NCI-H2227 (cell line): Measurements from ENCODE around the gene EPB41L2.

Experiments
- DNase-seq: peaks from one replicate; lab custom pipeline; 2025; ENCODE audit not compliant: unreplicated experiment; lab: John Stamatoyannopoulos, UW

EPB41L2 gene

GRCh38 chr6:130879826-130880225, 183.2 kb downstream of the EPB41L2 start:
- DNase-seq, result no peak

DNA sequence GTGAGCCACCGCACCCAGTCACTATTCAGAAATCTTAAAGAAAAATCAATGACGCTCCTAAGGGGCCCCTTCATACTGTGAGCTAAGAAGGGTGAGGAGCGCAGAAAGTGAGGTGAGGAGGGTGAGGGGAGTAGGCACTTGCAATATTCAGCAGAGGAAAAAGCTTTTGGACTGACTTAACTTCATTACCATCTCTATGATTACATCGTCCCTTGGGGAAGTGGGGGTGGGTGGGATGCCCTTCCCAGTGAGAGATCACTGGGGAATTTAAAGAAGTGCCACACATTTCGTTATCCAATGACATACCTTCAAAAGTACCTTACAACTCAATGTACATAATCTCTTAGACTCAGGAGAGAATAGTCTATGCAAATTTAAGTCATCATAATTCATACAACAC, 189.3 kb downstream of the EPB41L2 start:
- DNase-seq, result no peak

GRCh38 chr6:130872250-130873095, 190.6 kb downstream of the EPB41L2 start:
- no peak for DNase-seq

GRCh38 chr6:130870179-130870880, 192.7 kb downstream of the EPB41L2 start:
- DNase-seq, result no peak

DNA sequence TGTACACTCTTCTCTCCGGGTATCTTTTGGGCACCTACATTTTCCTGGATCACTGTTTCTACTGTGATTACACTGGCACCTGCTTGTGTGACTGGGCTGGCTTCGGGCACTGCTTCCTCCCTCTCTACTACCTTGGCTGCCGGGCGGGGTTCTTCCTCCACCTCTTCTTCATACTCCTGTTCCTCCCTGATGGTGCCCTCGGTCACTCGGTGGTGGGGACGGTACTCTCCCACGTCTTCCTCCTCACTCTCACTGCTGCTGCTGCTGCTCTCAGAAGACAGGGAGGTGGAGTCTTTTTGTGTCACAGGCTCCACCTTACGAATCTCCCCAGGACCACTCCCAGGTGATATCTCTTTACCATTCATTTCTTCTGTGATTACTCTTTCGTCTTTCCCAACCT, 193.4 kb downstream of the EPB41L2 start:
- DNase-seq, result no peak

- no peak for DNase-seq
Observed at GRCh38 chr6:130865793-130866192, 197.3 kb downstream of the EPB41L2 start.

- DNase-seq, result no peak
Observed at GRCh38 chr6:130864344-130864743, 198.7 kb downstream of the EPB41L2 start.

DNA sequence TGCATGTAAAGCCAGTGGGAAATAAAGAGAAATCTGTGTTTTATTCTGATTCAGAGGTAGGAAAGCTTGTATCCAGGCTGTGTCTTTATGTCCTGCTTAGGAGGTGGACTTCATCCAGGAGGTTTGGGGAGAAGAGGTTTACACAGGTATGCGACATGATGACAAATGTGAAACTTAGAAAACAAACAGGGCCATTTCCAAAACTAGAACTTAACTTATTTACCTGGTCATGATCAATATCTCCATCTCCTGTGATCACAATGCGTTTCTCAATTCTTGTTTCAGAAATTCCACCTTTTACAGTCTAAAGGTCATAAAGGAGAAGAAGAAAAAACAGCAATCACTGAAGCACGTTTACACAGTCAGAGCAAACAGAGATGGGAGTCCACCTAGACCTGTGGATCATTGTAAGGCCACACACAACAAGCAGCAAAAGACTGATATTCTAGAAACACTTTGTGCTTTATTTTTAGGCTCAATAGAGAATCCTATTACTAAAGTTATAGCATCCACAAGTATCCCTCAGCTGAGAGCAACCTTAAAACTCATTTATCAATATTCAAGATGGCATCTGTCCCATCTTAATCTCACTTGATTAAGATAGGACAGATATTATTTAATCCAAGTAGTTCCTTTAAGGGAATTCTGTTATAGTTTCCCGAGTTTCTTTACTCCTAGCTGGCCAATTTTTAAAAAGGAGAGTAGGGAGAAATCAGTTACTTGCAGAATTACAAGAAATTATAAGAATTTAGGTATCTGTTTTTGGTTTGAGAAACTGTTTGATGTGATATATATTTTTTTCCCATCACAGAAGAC, 199.4 kb downstream of the EPB41L2 start:
- DNase-seq, result no peak

- no peak for DNase-seq
Observed at GRCh38 chr6:130862370-130862769, 200.7 kb downstream of the EPB41L2 start.

- DNase-seq, result no peak
Observed at GRCh38 chr6:130859161-130859867, 203.7 kb downstream of the EPB41L2 start.

- DNase-seq, result no peak
Observed at GRCh38 chr6:130858498-130859160, 204.4 kb downstream of the EPB41L2 start.

- DNase-seq, result no peak
Observed at GRCh38 chr6:130858054-130858453, 205.0 kb downstream of the EPB41L2 start.

DNA sequence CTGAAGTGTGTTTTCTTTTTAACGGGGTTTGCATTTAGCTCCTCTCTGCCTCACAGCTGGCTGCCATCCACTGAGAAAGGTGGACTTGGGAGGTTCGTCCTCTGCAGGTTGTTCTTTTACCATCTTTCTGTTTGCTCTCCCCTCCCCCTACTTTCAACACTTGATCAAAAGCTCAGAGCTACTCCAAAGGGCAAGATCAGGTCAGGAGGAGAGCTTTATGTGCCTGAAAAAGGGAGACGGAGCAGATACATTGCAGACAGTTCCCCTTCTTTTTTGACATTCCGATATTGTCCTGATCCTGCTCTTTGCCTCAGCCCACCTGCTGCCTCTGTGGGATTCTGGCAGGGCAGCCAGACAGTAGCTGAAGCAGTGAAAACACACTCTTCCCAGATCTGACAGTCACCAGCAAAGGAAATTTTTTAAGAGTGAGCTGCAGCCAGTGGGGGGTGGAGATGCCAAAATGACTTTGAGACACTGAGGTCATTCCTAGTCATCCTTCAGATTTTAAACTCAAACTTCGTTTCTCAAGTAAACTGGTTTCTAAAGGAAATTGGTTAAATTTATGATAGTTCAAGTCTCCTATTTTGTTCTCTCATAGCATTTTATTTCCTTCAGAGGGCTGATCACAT, 209.4 kb downstream of the EPB41L2 start:
- no peak for DNase-seq

DNA sequence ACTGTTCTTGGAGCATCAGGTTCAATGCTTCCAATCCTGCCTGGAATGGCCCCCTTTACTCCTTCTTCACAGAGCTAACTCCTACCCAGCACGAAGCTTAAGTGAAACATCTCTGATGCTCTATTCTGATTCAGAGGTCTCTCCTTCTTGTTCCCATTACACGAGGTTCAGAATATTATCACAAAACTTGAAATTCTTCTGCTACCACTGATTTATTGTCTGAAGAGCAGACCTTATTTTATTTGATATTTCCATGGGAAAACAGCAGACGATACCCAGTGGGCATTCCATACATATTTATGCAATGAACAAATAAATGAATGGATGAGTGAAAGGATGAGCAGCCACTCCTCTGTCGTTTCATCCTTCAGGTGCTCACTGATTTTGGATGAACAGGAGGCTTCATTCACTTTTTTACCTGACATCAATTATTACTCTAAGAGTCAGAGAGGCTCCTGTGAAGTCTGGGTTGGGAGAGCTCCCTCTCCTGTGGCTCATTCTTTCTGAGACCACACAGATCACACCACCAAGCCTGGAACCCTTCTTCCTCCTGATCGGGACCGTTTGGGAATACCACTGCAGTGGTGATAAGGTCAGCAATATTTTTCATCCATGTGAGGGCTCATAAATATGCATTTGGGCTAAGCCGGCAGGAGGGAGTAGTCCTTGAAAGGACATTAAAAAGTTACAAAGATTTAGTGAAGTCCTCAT, 210.0 kb downstream of the EPB41L2 start:
- DNase-seq, result no peak

DNA sequence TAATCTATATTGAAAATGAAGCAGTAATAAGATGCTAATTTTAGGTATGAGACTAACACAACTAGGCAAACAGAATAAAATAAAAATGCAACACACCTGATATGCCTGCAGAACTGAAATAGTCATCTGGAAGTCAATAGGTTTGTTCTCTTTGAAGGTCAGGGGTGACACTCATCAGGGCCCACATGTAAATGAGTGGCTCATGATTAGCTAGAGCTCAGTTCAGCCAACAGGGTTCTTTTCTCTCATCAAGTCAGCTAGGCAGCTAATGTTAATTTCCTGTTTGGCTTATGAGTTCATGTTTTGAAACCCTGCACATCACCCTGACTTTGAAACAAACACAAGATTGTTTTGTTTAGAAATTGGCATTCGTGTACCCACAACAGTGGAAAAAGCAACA, 212.0 kb downstream of the EPB41L2 start:
- no peak for DNase-seq

DNA sequence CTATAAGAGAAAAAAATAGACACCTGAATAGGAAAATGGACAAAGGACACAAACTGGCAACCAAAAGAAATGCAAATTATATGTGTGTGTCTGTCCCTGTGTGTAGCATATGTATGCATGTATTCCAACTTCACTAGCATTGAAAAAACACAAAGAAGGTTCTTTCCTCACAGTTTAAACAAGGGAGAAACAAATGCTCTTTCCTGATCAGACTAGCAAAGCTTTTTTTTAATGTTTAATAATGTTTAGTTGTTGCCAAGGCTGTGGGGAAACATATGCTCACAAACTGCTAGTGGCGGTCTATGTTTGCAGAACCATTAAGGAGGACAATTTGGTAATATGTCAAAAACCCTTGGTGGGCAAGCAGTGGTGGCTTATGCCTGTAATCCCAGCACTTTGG, 213.5 kb downstream of the EPB41L2 start:
- DNase-seq, result no peak

- DNase-seq, result no peak
Observed at GRCh38 chr6:130848945-130849344, 214.1 kb downstream of the EPB41L2 start.

- DNase-seq, result no peak
Observed at GRCh38 chr6:130847001-130847910, 215.8 kb downstream of the EPB41L2 start.
